Adipocyte (in vitro differentiated cells): ENCODE results near the gene IFI27.
A peak's percentile ranks its signal among the peaks of the same experiment; 100 is the strongest.

ENCODE experiments used
- DNase-seq: peaks from one replicate; pipeline ENCODE4 v3.0.0-alpha.2; 2015; ENCODE audit warnings: low read depth
- H3K27me3 ChIP-seq: replicated peaks from 2 replicates; pipeline ENCODE4 v1.7.0; 2013; ENCODE audit warnings: mild to moderate bottlenecking, low read length, moderate library complexity; ENCODE audit not compliant: control insufficient read depth, insufficient read depth
- H3K36me3 ChIP-seq: 2 replicates; pipeline ENCODE4 v1.7.0; 2013; ENCODE audit warnings: low read length, mild to moderate bottlenecking, moderate library complexity; ENCODE audit not compliant: control insufficient read depth, insufficient read depth, severe bottlenecking
- H3K4me1 ChIP-seq: 2 replicates; pipeline ENCODE4 v1.7.0; 2013; ENCODE audit warnings: mild to moderate bottlenecking, low read length, moderate library complexity; ENCODE audit not compliant: control insufficient read depth, insufficient read depth
- H3K4me3 ChIP-seq: 2 replicates; pipeline ENCODE4 v1.7.0; 2013; ENCODE audit warnings: mild to moderate bottlenecking, low read length, moderate library complexity
- H3K9ac ChIP-seq: 2 replicates; pipeline ENCODE4 v1.7.0; 2013; ENCODE audit warnings: mild to moderate bottlenecking, low read length, moderate library complexity
- H3K9me3 ChIP-seq: 2 replicates; pipeline ENCODE4 v1.7.0; 2013; ENCODE audit warnings: mild to moderate bottlenecking, low read length, moderate library complexity; ENCODE audit not compliant: control insufficient read depth

Gene IFI27

GRCh38 chr14:94103554-94104150 is 6.9 kb upstream of the IFI27 start:
- Histone ChIP-seq H3K4me1 (peaks cover 26% of the 10 kb centered on the region), H3K9ac (no peak overlapping the region), H3K36me3 (peaks cover 9% of the 10 kb centered on the region), H3K4me3 (no peak overlapping the region), H3K9me3 (no peaks in the 10 kb centered on the region), H3K27me3 (no peaks in the 10 kb centered on the region)
- DNase-seq, result no peak

- H3K4me3 ChIP-seq, result no peak overlapping the region
- DNase-seq, result no peak
- no peaks in the 10 kb centered on the region for H3K9me3 ChIP-seq
- H3K4me1 ChIP-seq, result peaks cover 32% of the 10 kb centered on the region
- peaks cover 6% of the 10 kb centered on the region for H3K36me3 ChIP-seq
- no peak overlapping the region for H3K9ac ChIP-seq
- no peaks in the 10 kb centered on the region for H3K27me3 ChIP-seq
These were observed 5.8 kb upstream of the IFI27 start for GRCh38 chr14:94104731-94105130.

GRCh38 chr14:94109915-94110250 is 653 bp upstream of the IFI27 start:
- no peaks in the 10 kb centered on the region for H3K36me3 ChIP-seq
- H3K9ac ChIP-seq, result peak overlapping the region; percentile 63
- DNase-seq, result no peak
- peak overlapping the region; percentile 57 for H3K4me3 ChIP-seq
- H3K9me3 ChIP-seq, result no peaks in the 10 kb centered on the region
- H3K4me1 ChIP-seq, result peaks cover 54% of the 10 kb centered on the region
- no peaks in the 10 kb centered on the region for H3K27me3 ChIP-seq

GRCh38 chr14:94111276-94112095 is 950 bp downstream of the IFI27 start:
- H3K9me3 ChIP-seq, result no peaks in the 10 kb centered on the region
- H3K36me3 ChIP-seq, result no peaks in the 10 kb centered on the region
- peak overlapping the region; percentile 63 for H3K9ac ChIP-seq
- H3K27me3 ChIP-seq, result no peaks in the 10 kb centered on the region
- peak overlapping the region; percentile 57 for H3K4me3 ChIP-seq
- peaks cover 60% of the 10 kb centered on the region for H3K4me1 ChIP-seq
- no peak for DNase-seq

- H3K4me1 ChIP-seq, result peaks cover 60% of the 10 kb centered on the region
- H3K9me3 ChIP-seq, result no peaks in the 10 kb centered on the region
- no peak for DNase-seq
- H3K27me3 ChIP-seq, result no peaks in the 10 kb centered on the region
- no peaks in the 10 kb centered on the region for H3K36me3 ChIP-seq
- no peak overlapping the region for H3K9ac ChIP-seq
- H3K4me3 ChIP-seq, result no peak overlapping the region
These were observed 2.1 kb downstream of the IFI27 start for GRCh38 chr14:94112513-94113063.

GRCh38 chr14:94113073-94113472 is 2.5 kb downstream of the IFI27 start:
- H3K9me3 ChIP-seq, result no peaks in the 10 kb centered on the region
- peaks cover 60% of the 10 kb centered on the region for H3K4me1 ChIP-seq
- no peak for DNase-seq
- no peaks in the 10 kb centered on the region for H3K27me3 ChIP-seq
- no peaks in the 10 kb centered on the region for H3K36me3 ChIP-seq
- no peak overlapping the region for H3K9ac ChIP-seq
- H3K4me3 ChIP-seq, result no peak overlapping the region

GRCh38 chr14:94113490-94113889 is 3.0 kb downstream of the IFI27 start:
- H3K4me1 ChIP-seq, result peaks cover 57% of the 10 kb centered on the region
- no peak for DNase-seq
- no peaks in the 10 kb centered on the region for H3K9me3 ChIP-seq
- no peaks in the 10 kb centered on the region for H3K27me3 ChIP-seq
- H3K4me3 ChIP-seq, result no peak overlapping the region
- no peaks in the 10 kb centered on the region for H3K36me3 ChIP-seq
- no peak overlapping the region for H3K9ac ChIP-seq

GRCh38 chr14:94113908-94114588 is 3.5 kb downstream of the IFI27 start:
- no peak for DNase-seq
- H3K27me3 ChIP-seq, result no peaks in the 10 kb centered on the region
- peaks cover under 1% of the 10 kb centered on the region for H3K9me3 ChIP-seq
- no peaks in the 10 kb centered on the region for H3K36me3 ChIP-seq
- no peak overlapping the region for H3K9ac ChIP-seq
- no peak overlapping the region for H3K4me3 ChIP-seq
- H3K4me1 ChIP-seq, result peaks cover 54% of the 10 kb centered on the region

GRCh38 chr14:94114589-94115057 is 4.1 kb downstream of the IFI27 start:
- DNase-seq, result no peak
- Histone ChIP-seq H3K27me3 (no peaks in the 10 kb centered on the region), H3K36me3 (no peaks in the 10 kb centered on the region), H3K4me3 (no peak overlapping the region), H3K4me1 (peaks cover 50% of the 10 kb centered on the region), H3K9ac (no peak overlapping the region), H3K9me3 (peaks cover 6% of the 10 kb centered on the region)

- peak; percentile 12 for DNase-seq
- Histone ChIP-seq H3K27me3 (no peaks in the 10 kb centered on the region), H3K36me3 (no peaks in the 10 kb centered on the region), H3K4me1 (peaks cover 45% of the 10 kb centered on the region), H3K4me3 (no peak overlapping the region), H3K9ac (no peak overlapping the region), H3K9me3 (peaks cover 7% of the 10 kb centered on the region)
These were observed 4.6 kb downstream of the IFI27 start for GRCh38 chr14:94115058-94115591.

GRCh38 chr14:94115631-94116030 is 5.1 kb downstream of the IFI27 start:
- H3K9me3 ChIP-seq, result peaks cover 11% of the 10 kb centered on the region
- no peak for DNase-seq
- H3K36me3 ChIP-seq, result no peaks in the 10 kb centered on the region

More at GRCh38 chr14:94115631-94116030, 5.1 kb downstream of the IFI27 start:
- Histone ChIP-seq H3K4me3 (no peak overlapping the region), H3K27me3 (no peaks in the 10 kb centered on the region), H3K9ac (no peak overlapping the region), H3K4me1 (peaks cover 40% of the 10 kb centered on the region)
